Choroid plexus epithelial cell (primary cell): ENCODE results near the gene PDCD7.
A peak's percentile ranks its signal among the peaks of the same experiment; 100 is the strongest.

ENCODE experiments used
- DNase-seq: peaks from one replicate; pipeline ENCODE4 v3.0.0-alpha.2; 2010; ENCODE audit warnings: low read depth
- H3K4me3 ChIP-seq: 2 replicates; pipeline ENCODE4 v1.5.1; 2011; ENCODE audit warnings: low read depth, mild to moderate bottlenecking, control low read depth, low read length, moderate library complexity
- CTCF ChIP-seq: conservative IDR thresholded peaks from 2 replicates; pipeline ENCODE4 v1.5.1; 2011; ENCODE audit warnings: low read depth, mild to moderate bottlenecking, control low read depth, inconsistent platforms, low read length, moderate library complexity

Gene PDCD7

DNA sequence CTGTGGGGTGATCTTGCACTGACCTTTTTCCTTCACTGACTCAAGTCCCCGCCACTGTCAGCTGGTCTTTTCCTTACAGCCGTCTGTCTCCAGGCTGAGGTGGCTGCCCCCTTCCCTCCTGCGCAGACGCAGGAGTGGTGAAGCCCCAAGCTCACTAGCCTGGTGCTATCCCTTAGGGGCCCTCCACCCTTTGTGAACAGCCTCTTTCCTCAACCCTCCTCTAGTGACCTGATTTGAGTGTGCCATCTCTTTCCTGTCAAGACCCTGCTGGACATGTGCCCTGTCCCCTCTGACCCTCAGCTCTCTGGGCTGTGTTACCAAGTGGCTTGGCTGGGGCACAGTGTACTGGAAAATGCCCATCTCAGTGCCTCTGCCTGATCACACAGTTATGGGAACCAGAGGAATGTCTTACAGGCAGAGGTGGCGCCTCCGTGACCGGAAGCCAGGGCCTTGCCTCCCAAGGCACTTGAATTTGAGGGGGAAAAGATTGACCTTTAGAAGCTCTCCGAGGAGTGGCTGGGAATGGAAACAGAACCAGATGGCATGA lies 48.3 kb downstream of the PDCD7 start:
- TF ChIP-seq CTCF: no peak
- no peak overlapping the region for H3K4me3 ChIP-seq
- no peak for DNase-seq

- DNase-seq: no peak
- no peak for TF ChIP-seq CTCF
- H3K4me3 ChIP-seq: no peak overlapping the region
Measured at GRCh38 chr15:65084500-65085206, 49.0 kb downstream of the PDCD7 start.

DNA sequence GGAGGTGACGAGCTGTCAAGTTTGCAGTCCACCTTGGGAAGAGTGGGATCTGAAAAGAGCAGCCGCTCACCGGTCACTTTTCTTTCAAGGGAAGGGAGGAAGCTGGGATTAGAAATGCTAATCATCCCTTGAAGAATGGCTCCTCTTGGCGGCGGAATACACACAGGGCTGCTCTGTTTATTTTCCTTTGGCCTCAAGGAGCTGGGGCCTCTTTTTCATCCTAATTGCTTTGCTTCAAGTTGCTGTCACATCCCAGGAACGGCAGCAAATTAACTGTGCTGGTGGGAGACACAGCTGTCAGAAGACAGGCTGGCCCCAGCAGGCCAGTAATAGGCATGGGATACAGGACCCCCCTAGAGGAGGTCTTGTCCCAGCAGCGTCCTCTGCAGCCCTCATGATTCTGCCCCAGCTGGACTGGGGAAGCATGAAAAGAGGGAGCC lies 50.3 kb downstream of the PDCD7 start:
- H3K4me3 ChIP-seq: no peak overlapping the region
- peak; percentile 72 for DNase-seq
- peak; percentile 74 for TF ChIP-seq CTCF

DNA sequence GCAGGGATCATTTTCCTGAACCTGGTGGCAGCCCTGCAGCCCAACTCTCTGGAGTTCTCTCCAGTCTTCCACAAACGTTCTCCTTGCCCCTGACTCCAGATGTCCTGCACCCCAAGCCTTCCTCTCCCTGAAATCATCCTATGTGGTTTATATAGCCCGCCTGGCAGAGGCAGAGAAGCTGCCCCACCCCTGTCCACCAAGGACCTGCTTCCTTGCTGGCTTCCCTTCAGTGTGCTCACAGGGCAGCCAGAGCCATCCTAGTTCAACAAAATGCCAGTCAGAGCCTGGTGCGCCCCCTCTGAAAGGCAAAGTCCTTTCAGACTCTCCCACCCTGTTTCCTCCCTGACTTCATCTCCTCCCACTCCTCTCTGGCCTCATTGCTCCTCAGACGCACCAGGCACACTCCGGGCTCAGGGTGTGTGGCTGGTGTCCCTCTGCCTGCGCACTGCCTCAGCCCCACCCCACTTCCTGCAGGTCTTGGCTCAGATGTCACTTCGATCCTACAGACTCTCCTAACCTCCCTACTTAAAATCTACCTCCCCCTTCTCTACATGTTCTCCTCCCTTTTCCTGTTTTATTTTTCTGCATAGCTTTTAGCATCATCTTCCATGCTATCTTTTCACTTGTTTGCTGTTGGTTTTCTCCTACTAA lies 51.2 kb downstream of the PDCD7 start:
- H3K4me3 ChIP-seq: no peak overlapping the region
- no peak for DNase-seq
- no peak for TF ChIP-seq CTCF

DNA sequence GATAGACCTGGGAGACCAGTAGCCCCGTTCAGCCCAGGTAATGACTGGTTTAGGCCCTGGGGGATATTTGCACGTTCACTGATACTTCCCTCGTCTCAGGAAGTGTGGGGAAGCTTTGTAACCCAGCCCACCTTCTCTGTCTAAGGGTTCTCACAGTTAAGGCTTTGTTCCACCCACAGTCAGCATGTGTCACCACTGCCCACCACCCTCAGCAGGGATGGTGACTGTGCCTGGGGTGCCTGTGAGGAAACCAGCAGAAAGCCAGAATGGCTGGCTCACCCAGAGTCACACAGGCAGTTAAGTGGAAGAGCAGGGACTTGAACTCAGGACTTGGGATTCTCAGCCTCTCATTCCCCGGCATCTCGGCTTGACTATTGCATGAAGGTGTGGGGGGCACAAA lies 51.9 kb downstream of the PDCD7 start:
- H3K4me3 ChIP-seq: no peak overlapping the region
- no peak for DNase-seq

GRCh38 chr15:65081270-65081669 lies 52.3 kb downstream of the PDCD7 start:
- DNase-seq: no peak
- no peak overlapping the region for H3K4me3 ChIP-seq
- no peak for TF ChIP-seq CTCF

More for the DNA sequence above, 51.9 kb downstream of the PDCD7 start:
- no peak for TF ChIP-seq CTCF

- no peak overlapping the region for H3K4me3 ChIP-seq
- DNase-seq: no peak
- TF ChIP-seq CTCF: no peak
Measured at GRCh38 chr15:65079580-65079979, 54.0 kb downstream of the PDCD7 start.
